Inflammatory macrophage treated with lipopolysaccharide for 1 hour (primary cell): ENCODE measurements around the gene LDB2.

Source experiments
- DNase-seq, 2 donors: peaks; one replicate each; pipeline ENCODE4 v3.0.0-alpha.2; 2020 to 2022

LDB2 gene

GRCh38 chr4:16794816-16795445 lies 103.5 kb downstream of the LDB2 start:
- peak; percentile 6 to 62 for DNase-seq

GRCh38 chr4:16791460-16791859 lies 107.0 kb downstream of the LDB2 start:
- no peak for DNase-seq

GRCh38 chr4:16790508-16790907 lies 107.9 kb downstream of the LDB2 start:
- no peak for DNase-seq

- DNase-seq, result no peak
These were observed 109.6 kb downstream of the LDB2 start for GRCh38 chr4:16788868-16789267.

GRCh38 chr4:16785793-16786527 lies 112.5 kb downstream of the LDB2 start:
- DNase-seq, result no peak

- no peak for DNase-seq
These were observed 115.3 kb downstream of the LDB2 start for GRCh38 chr4:16783119-16783518.

- DNase-seq, result no peak
These were observed 119.3 kb downstream of the LDB2 start for GRCh38 chr4:16779028-16779675.

GRCh38 chr4:16777726-16778125 lies 120.7 kb downstream of the LDB2 start:
- DNase-seq, result no peak

GRCh38 chr4:16775411-16776154 lies 122.9 kb downstream of the LDB2 start:
- no peak for DNase-seq

GRCh38 chr4:16772366-16772850 lies 126.0 kb downstream of the LDB2 start:
- no peak for DNase-seq

- DNase-seq, result no peak
These were observed 127.6 kb downstream of the LDB2 start for GRCh38 chr4:16770710-16771285.

GRCh38 chr4:16767861-16768260 lies 130.6 kb downstream of the LDB2 start:
- DNase-seq, result no peak

- no peak for DNase-seq
These were observed 131.2 kb downstream of the LDB2 start for GRCh38 chr4:16767251-16767650.

GRCh38 chr4:16765546-16765945 lies 132.9 kb downstream of the LDB2 start:
- no peak for DNase-seq

GRCh38 chr4:16764622-16765021 lies 133.8 kb downstream of the LDB2 start:
- DNase-seq, result no peak

GRCh38 chr4:16760617-16761363 lies 137.7 kb downstream of the LDB2 start:
- DNase-seq, result no peak

- DNase-seq, result no peak
These were observed 138.4 kb downstream of the LDB2 start for GRCh38 chr4:16759931-16760582.

GRCh38 chr4:16758816-16759215 lies 139.6 kb downstream of the LDB2 start:
- no peak for DNase-seq

GRCh38 chr4:16758255-16758654 lies 140.2 kb downstream of the LDB2 start:
- DNase-seq, result no peak

GRCh38 chr4:16757080-16757521 lies 141.3 kb downstream of the LDB2 start:
- no peak for DNase-seq

- DNase-seq, result no peak
These were observed 144.3 kb downstream of the LDB2 start for GRCh38 chr4:16754104-16754503.

GRCh38 chr4:16752150-16752549 lies 146.3 kb downstream of the LDB2 start:
- no peak for DNase-seq
